GM11168 (cell line): ENCODE measurements around the gene SINHCAF.

Experiments used
- in situ Hi-C: fragments of 300-500 bp; cut with MboI; formaldehyde crosslinking; loops from one replicate; pipeline ENCODE4 v1.12.0; 2022; ENCODE audit warnings: low sequenced_read_pairs; ENCODE audit not compliant: unreplicated experiment

Gene SINHCAF

DNA sequence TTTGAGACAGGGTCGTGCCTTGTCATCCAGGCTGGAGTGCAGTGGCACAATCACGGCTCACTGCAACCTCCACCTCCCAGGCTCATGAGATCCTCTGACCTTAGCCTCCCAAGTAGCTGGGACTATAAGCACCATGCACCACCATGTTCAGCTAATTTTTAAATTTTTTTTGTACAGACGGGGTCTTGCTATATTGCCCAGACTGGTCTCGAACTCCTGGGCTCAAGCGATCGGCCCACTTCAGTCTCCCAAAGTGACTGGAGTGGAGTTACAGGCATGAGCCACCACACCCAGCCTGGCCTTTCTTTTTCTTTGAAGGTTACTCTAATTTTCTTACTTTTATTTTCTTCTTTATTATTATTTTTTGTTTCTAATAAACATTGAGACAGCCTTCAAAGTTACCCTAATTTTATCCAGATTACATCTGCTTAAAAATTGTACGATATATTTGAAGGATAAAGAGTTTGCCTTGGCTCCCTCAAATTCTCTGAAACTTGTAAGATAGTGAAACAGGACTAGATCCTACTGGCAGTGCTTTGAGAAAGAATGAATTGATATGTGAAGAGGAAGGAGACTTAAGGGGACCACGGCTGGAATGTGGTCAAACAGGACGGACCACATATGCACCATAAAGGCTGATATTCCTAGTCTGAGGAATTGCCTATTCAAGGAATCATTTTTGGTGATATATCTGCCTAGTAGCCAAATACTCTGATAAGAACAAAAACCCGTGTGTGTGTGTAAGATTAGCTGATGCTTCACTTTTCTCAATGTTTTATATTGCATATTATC is 14.1 kb upstream of the SINHCAF start:
- in situ Hi-C loops, result no loop called here

DNA sequence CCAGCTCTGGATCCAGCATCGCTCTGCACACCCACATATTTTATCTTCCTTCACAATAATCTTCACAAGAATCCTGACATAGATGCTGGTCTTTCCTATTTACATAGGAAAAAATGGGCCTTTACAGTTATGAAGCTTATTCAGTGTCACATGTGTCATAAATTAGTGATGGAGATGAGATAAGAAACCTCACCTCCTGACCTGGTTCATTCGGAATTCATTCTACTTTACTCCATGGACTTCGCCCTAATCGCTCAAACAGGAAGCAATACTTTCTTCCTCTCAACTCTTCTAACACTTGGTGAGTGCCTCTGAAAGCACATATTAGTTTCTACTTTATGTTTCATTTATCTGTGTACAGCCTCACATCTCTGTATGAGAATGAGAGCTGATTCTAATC is 12.0 kb upstream of the SINHCAF start:
- in situ Hi-C loops, result no loop called here

DNA sequence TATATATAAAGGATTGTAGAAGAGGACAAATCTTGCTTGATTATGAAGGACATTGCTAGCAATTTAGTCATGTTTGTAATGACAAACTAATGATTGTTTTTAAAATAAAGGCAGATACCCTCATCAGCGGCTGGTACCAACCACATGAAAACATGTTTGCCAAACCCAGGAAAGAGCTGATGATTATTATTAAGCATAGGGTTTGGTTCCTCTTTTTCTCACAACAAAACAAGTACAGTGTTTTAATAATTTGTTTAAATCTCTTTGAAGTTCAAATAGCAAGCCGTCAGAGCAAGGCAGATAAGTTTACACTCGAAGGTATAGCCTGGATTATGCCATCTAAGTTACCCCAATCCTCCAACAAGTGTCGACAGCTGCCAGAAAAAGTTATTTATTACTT is 5.3 kb upstream of the SINHCAF start:
- in situ Hi-C loops, result no loop called here

DNA sequence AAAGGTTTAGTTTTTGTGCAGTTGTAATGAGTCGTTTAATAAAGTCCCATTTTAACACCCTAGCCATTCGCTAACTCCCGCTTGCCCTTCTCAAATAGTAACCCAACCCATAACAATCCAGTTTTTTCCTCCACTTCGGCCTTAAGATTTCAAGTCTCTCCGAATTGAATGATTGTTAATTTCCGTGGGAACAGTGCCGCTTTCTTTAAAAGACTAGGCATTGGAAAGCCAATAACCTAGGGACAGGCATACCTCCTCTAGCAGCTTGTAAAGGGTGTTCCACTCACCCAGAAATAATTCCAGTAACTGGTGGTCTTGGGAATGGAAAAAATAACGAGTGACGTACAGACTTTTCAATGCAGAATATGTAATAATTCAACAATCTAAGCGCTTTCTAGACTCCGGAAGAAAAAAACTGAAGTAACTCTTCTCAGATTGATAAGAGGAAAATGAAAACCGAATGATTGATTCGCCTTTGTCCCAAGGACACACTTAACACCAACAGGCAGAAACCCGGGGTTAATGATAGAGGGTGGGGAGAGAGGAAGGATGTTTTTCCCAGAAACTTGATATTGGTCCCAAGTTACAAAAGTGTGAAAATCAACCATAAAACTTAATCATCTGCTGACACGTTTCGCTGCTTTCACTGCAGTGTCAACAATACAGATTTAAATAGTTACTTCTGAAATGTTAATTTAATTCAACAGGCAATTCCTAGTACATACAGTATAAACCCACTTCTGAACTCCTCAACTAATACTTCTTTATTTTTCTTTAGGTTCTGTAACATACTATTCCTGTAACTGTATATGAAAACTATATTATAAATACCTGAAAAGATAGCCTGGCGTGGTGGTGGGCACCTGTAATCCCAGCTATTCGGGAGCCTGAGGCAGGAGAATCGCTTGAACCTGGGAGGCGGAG is 1.0 kb upstream of the SINHCAF start:
- in situ Hi-C loops, result no loop called here

DNA sequence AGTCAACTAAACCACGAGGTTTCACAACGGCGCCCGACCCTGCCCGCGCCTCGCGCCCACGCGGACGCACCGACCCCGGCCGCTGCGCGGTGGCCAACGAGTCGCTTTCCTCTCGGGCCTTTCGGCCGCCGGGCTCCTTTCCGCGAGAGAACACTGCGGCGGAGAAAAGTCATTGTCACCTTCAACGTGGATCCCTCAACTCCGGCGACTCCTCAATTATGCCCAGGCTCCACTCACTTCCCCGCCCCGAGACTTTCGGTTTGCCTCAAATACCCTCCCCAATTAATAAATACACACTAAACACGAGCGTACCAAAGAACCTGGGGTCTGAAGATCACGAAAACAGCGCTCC is 450 bp downstream of the SINHCAF start:
- in situ Hi-C loops, result no loop called here

DNA sequence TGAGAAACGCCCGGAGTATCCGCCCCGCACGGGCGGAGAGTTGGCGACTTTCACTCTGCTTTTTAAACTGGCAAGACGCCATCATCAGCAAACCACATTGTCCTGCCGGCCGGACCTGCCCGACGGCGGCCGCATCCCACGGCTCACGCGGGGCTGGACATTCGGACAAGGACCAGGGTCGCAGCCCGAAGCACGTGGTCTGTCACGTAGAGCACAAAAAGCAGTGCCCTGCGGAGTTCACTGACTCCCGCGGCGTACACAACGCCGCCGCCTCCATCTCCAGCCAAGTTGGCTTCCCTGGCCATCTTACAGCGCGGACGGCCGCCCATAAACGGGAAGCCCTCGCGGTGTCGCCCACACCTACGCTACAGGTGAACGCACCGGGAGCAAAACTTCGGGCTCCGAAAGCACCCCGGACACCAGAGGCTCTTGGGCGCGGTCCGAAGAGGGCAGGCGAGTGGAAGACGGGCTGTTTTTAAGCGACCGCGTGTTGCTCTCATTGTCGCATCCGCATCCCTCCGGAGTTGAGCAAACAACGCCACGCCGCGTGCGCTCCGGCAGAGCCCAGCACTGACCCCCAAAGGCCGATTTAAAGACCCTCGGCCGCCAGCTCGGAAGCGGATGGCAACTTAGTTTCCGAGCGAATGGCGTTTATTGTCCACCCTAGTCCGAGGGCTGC is 966 bp downstream of the SINHCAF start:
- in situ Hi-C loops, result no loop called here

DNA sequence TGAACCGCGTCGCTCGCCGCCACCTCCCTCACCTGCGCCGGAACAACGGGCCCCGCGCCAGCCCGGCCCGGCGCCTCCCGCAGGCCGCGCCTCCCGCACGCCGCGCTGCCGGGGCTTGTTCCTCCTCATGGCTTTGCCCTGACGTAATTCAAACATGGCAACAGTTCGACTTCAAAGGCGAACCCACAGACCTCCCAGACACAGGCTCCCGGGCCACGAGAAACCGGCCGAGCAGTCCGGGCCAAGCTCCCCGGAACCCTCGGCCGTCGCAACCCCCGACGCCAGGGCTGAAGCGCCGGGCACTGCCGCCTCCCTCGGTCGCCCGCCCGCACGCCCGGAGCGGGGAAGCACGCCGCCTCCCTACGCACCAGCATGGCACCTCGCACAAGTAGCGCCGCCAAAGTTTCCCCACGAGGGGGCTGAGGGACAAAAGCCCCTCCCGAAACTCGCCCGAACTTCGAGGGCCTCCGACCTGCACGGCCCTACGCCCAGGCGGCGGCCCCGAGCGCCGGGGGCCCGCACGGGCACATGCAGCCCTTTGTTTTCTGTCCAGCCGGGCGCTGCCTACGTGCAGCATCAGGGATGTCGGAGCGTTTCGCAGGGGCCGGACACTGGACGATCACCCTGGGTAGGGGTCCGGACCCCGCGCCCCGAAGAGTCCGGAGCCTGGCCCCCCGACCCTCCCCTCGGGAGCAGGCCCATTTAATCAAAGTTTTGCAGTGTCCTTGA is 1.7 kb downstream of the SINHCAF start:
- in situ Hi-C loops, result no loop called here

DNA sequence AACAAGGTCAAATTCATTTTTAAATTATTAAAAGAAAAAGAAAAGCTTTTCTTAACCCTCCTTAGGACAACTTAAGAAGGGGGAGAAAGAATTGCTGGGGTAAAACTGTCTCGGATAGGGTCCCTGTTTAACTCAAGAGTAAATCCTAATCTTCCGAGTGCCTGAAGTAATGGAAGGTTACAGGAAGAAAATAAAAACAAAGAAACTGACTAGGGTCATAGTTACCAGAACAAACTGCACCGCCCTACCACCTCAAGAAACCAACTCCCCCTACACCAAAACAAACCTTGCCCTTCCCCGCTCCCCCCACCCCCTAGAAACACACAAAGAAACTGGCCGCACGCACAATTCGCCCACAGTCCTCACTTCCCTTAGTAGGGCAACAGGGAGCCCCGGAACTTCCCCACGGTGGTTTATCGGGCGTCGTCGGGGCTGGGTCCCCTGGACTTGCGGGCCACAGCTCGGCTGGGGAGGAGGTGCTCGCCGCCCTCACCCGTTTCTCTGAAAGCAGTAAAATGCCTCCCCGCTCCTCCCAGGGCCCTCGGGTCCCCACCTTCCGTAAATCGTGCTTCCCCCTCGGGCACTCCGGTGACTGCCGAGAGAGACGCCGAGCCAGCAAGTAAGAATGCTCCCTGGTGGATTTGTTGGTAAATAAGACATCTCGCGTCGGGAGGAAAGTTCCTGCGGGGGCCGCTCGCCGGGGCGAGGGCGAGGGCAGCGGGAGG is 2.4 kb downstream of the SINHCAF start:
- in situ Hi-C loops, result no loop called here

DNA sequence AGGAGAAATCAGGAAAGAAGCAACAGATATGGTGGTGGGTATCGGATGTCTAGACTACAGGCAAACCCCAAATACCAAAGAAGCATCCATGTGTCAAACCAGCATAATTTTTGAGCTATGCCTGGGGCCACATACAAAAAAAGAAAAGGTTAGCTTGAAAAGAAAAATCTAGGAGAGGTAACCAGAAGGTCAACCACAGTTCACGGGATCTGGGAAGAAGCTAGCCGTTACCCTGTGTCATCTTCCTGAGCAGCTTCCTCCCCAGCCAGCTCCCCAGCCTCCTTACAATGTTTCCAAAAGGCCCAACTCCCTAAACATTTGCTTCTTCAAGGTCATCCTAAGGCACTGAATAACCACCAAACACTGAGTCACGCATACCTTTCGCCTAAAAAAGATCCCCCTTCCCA is 3.1 kb downstream of the SINHCAF start:
- in situ Hi-C loops, result no loop called here

DNA sequence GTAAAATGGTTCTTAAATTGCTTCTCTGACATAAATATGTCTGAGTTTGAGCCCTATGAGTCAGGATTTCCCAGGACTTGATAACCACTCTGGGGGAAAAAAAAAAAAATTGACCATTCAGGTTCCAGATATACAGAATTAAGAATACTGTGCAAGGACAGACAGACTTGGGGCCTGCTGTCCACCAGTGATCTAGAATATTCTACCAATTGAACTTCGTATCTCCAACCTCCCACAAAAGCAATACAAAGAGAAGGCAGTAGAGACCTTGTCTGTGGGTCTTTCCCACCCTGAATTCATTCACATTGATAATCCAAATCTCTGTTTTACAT is 4.1 kb downstream of the SINHCAF start:
- in situ Hi-C loops, result no loop called here

DNA sequence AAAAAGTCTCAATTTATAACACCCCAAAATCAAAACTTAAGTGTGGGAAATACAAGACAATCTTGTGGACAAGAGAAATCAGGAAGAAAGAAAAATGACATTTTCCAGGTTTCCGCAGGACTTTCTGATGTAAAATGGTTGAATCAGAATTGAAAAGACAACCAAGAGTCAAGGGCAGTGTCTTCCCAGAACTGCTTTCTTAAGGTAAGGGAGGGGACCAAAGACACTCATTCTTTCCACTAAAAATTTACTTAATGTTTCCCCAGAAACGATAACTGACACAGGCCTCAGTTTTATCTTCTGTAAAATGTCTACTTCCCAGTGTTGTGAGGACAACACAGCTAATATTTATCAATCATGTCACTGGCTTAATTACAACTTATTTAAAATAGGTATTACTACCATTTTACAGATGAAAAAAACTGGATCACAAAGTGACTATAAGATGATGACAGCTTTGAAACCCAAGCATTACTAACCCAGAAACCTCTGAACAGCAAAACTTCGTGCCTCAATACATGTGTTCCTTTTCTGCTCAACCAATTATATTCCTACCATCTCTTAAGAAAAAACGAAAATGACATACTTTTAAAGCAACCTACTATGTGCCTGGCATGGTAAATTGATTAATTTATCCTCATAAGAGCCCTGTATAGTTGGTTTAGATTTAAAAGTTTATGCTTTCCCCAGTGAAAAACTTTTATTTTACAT is 4.6 kb downstream of the SINHCAF start:
- in situ Hi-C loops, result no loop called here

DNA sequence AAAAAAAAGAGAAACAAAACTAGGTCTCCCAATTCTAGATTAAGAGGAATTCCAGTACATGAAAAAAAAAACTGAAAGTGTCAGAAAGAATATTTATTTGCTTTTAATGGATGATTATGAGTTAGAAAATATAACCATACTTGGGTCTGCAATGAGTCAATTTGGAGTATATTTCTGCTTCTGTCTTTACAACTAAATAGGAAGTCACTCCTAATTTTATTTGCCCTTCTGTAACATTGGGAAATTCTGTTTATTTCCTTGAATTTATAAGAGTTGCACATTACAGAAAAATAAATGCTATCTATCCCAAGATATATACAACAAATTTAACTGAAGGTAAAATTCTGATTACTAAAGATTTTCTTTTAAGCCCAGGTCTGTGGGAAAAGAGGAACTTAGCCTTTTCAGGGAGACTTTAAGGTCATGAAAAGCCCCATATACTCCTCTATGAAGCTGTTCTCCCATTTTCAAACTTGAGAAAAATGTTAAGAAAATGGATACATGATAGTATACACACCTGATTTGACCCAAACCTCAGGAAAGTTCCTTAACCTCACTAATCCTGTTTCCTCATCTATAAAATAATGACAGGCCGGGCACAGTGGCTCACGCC is 7.2 kb downstream of the SINHCAF start:
- in situ Hi-C loops, result no loop called here

DNA sequence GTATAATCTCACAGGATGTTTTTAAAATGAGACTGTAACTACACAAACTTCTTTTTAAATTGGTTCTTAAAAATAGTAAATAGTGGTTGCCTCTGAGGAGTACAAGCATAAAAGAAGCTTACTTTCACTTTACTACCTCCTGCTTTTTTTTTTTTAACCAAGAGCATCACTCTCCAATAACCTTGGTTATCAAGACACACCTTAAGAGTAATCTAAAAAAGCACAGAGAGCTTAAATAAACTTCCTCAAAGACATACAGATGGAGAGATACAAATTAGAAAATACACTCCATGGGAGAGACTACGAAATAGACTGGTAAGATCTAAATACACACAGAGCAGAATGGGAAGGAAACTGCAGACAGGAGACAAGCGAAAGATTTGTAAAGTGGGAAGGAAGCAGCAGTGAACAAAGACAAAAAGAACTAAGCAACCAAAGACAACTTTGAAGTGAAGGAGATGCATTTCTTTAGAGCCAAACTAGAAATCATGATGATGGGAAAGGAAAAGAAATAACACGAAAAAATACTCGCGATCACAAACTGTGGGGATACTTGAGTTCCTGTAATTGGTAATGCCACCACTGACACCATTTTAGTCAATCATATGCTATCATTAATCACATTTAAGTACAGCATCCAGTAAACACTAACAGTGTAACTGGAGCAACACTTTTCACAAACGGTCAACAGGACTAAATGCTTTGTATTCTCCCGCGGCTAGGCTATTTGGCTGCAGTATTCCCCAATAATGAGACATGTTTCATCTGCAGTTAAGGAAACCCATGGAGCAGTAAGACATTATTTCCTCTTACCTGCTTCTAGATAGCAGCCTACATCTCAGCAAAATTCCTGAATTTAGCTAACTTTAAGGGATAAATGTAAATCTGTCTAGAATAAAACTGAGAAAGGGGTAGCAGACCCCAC is 8.2 kb downstream of the SINHCAF start:
- in situ Hi-C loops, result no loop called here

DNA sequence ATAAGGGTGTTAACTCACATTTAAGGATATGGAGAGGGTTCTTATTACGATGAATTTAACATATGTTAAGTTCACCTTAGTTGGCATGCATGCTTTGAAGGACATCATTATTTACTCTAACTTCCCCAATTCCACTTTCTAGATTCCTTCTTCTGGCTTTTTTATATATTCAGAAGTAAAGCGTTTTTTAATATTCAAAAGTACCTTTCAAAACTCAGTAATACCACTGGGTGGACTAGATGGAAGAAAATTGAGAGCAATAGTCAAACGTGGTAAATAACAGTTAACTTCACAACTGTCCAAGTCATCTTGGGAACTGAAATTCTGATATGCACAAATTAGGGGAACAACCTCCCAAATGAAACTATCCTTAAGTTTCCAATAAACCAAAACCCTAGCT is 9.1 kb downstream of the SINHCAF start:
- in situ Hi-C loops, result no loop called here

DNA sequence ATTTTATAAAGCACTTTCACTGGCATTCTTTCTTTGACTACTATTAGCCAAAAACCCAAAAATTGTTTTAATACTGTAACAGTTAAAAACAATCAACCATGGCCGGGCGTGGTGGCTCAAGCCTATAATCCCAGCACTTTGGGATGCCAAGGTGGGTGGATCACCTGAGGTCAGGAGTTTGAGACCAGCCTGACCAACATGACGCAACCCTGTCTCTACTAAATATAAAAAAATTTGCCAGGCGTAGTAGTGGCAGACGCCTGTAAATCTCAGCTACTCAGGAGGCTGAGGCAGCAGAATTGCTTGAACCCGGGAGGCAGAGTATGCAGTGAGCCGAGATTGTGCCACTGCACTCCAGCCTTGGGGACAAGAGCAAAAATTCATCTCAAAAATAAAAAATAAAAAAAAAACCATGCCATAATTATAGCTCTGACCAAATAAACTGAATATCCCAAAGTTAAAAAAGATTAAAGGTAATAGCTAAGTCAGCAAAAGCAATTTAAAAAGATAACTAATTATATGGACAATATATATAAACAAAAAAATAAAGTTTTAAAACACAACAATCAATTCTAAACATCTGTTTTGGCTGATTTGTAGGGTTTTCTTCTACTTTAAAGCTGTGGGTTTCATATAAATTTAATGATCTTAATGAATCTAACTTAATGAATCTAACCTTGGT is 10.0 kb downstream of the SINHCAF start:
- in situ Hi-C loops, result no loop called here

DNA sequence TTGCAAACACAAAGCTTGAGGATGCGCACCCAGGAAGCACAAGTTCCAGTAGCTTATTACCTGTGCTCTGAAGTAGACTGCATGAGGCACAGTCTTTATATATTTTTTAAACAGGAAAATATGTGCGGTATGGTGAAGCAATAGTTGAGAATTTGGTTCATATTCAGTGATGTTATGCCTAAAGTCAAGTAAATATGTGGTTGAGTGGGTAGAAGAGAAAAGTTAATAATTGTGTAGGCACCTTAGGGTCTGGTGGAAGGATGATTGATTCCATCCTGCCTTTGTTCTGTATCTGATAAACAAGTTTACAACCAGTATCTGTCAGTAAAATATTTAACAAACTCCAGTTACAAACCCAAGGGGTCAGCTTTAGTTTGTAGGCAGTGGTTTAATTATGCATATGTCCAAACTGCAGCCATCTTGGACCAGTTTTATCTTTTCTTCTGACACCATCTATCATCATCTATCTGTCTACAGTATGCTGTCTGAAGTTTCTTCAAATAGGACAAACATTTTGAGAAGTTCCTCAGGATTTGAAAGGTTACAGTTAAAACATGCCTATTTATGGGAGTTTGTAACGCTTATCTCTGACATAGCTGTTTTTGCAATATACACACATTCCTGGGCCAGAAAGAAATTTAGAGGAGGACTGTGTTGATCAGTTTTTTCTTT is 10.8 kb downstream of the SINHCAF start:
- in situ Hi-C loops, result no loop called here

DNA sequence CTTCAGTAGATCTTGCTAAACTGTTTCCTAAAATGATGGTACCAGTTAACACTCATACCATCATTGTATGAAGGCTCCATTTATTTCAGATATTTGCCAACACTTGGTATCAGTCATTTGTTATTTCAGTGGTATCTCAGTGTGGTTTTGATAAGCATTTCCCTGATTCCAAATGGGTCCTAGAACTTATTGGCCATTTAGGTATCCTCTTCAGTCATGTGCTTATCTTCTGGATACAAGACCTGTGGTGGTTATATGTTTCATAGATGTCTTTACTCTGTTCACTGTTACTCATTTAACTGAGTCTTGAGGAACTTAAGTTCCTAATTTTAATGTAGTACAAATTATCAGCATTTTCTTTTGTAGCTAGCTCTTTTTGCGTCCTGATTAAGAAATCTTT is 13.5 kb downstream of the SINHCAF start:
- in situ Hi-C loops, result no loop called here
